ENCODE measurements around the gene TNN. TPM values are rescaled to one million over a fixed set of nuclear protein-coding genes. Genes with fewer than 3 reads are reported as not detected.
"Not testable (repeated sequence)": the region's sequence is repeated elsewhere in the genome, so short reads cannot be mapped to it uniquely, and the experiment has no call there.

The TNN gene
- total RNA-seq, 2 donors from 2014 or later, result 0.63 to 0.79 TPM

DNA sequence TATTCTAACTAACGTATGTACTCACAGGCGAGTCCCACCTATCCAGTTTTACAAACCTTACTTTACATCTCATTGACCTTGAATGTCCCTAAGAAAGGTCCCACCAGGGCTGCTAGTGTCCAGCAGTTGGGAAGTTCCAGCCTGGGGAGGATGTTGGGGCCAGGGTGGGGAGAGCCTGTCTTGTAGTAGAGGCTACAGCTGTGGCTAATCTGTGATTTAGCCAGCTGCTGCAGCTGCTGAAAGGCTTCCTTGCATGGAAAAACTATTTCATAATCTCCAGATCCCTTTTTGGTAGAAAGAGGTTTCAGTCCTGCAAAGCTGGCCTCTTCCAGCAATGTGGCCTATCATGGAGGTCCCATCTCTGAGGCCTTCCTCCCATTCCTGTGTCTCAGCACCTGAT lies 23.1 kb downstream of the TNN start:
- Histone ChIP-seq H3K36me3 (no peaks in the 10 kb centered on the region), H3K4me1 (peaks cover 0 to 7% of the 10 kb centered on the region in 2 donors), H3K27me3 (no peaks in the 10 kb centered on the region), H3K27ac (peak overlapping the region in 1 of 2 donors; percentile 10), H3K9me3 (no peaks in the 10 kb centered on the region), H3K4me3 (no peak overlapping the region)
- TF ChIP-seq, protein P1, sequence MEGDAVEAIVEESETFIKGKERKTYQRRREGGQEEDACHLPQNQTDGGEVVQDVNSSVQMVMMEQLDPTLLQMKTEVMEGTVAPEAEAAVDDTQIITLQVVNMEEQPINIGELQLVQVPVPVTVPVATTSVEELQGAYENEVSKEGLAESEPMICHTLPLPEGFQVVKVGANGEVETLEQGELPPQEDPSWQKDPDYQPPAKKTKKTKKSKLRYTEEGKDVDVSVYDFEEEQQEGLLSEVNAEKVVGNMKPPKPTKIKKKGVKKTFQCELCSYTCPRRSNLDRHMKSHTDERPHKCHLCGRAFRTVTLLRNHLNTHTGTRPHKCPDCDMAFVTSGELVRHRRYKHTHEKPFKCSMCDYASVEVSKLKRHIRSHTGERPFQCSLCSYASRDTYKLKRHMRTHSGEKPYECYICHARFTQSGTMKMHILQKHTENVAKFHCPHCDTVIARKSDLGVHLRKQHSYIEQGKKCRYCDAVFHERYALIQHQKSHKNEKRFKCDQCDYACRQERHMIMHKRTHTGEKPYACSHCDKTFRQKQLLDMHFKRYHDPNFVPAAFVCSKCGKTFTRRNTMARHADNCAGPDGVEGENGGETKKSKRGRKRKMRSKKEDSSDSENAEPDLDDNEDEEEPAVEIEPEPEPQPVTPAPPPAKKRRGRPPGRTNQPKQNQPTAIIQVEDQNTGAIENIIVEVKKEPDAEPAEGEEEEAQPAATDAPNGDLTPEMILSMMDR (IDR thresholded peaks at IDR 0.05), result no peak
- peak; percentile 57 for DNase-seq (ENCODE audit: low spot score)

- DNase-seq (ENCODE audit: low spot score), result peak; percentile 11
- TF ChIP-seq, protein P1 (IDR thresholded peaks at IDR 0.05), result no peak
- no peak overlapping the region for H3K4me3 ChIP-seq
- no peaks in the 10 kb centered on the region for H3K36me3 ChIP-seq
- H3K4me1 ChIP-seq, result no peaks in the 10 kb centered on the region
- no peaks in the 10 kb centered on the region for H3K9me3 ChIP-seq
- no peak overlapping the region for H3K27ac ChIP-seq
- H3K27me3 ChIP-seq, result no peaks in the 10 kb centered on the region
Observed at GRCh38 chr1:175094626-175095025, 27.0 kb downstream of the TNN start.

GRCh38 chr1:175095069-175095468 lies 27.4 kb downstream of the TNN start:
- TF ChIP-seq, protein P1 (IDR thresholded peaks at IDR 0.05), result no peak
- Histone ChIP-seq H3K4me3 (no peak overlapping the region), H3K4me1 (no peaks in the 10 kb centered on the region), H3K9me3 (no peaks in the 10 kb centered on the region), H3K27me3 (no peaks in the 10 kb centered on the region), H3K36me3 (no peaks in the 10 kb centered on the region), H3K27ac (no peak overlapping the region)
- no peak for DNase-seq (ENCODE audit: low spot score)

DNA sequence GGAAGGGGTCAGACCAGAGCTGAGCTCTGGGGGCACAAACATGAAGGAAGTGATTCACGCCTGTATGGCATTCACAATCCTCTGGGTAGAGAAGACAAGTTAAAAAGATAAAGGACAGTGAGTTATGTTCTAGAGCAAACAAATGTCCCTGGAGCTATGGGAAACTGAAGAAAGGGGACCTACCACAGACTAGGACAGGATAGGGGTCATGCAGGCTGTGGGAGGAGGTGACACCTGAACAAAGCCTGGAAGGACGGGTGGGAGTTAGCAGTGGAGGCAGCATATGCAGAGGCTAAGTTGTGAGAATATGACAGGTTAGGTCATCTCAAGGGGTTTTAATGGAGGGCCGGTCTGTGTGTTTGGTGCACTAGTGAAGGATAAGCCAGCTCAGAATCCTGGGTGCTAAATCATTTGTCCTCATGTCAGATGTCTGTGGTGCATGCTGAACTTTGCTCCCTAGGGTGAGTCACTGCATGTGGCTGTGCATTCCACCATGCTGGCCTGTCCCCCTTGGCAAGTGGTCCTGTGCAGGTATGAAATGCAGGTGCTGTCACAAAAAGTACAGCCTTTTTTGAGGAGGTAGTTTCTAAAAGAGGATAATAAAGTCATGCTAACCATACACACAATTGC lies 28.5 kb downstream of the TNN start:
- DNase-seq (ENCODE audit: low spot score), result peak; percentile 5
- Histone ChIP-seq H3K9me3 (no peaks in the 10 kb centered on the region), H3K36me3 (no peaks in the 10 kb centered on the region), H3K27me3 (no peaks in the 10 kb centered on the region), H3K4me1 (no peaks in the 10 kb centered on the region), H3K27ac (no peak overlapping the region), H3K4me3 (no peak overlapping the region)
- TF ChIP-seq, protein P1 (IDR thresholded peaks at IDR 0.05), result no peak

GRCh38 chr1:175097361-175097760 lies 29.7 kb downstream of the TNN start:
- Histone ChIP-seq H3K9me3 (no peaks in the 10 kb centered on the region), H3K36me3 (no peaks in the 10 kb centered on the region), H3K4me3 (no peak overlapping the region), H3K27me3 (no peaks in the 10 kb centered on the region), H3K27ac (no peak overlapping the region), H3K4me1 (no peaks in the 10 kb centered on the region)
- TF ChIP-seq, protein P1 (IDR thresholded peaks at IDR 0.05), result no peak
- peak; percentile 47 for DNase-seq (ENCODE audit: low spot score)

DNA sequence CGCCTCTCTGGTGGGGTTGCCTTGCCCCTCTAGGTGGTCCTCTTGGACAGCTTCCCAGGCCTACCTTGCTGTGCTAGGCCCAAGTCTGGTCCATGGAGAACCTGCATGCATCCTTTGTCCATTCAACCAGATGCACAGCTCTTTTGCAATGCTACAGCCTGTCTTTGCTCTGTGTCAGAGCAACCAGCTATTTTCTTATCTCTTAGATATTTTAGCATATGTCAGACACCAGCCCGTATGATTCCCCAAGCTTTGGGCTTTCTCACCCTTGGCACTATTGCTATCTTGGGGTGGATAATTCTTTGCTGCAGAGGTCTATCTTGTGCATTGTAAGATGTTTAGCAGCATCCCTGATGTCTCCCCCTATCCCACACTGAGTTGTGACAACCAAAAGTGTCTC lies 32.3 kb downstream of the TNN start:
- Histone ChIP-seq H3K9me3 (no peaks in the 10 kb centered on the region), H3K27ac (no peak overlapping the region), H3K4me1 (no peaks in the 10 kb centered on the region), H3K36me3 (no peaks in the 10 kb centered on the region), H3K4me3 (no peak overlapping the region), H3K27me3 (no peaks in the 10 kb centered on the region)
- DNase-seq (ENCODE audit: low spot score), result peak; percentile 7
- TF ChIP-seq, protein P1 (IDR thresholded peaks at IDR 0.05), result no peak

DNA sequence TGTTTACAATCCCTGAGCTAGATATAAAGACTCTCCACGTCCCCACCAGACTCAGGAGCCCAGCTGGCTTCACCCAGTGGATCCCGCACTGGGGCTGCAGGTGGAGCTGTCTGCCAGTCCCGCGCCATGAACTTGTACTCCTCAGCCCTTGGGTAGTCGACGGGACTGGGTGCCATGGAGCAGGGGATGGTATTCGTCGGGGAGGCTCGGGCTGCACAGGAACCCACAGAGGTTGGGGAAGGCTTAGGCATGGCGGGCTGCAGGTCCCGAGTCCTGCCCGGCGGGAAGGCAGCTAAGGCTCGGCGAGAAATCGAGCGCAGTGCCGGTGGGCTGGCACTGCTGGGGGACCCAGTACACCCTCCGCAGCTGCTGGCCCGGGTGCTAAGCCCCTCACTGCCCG lies 34.5 kb downstream of the TNN start:
- DNase-seq (ENCODE audit: low spot score), result peak; percentile 40
- not testable (repeated sequence) for H3K9me3 ChIP-seq, H3K4me3 ChIP-seq, H3K4me1 ChIP-seq, H3K36me3 ChIP-seq, H3K27me3 ChIP-seq, H3K27ac ChIP-seq

- H3K27ac ChIP-seq, H3K4me3 ChIP-seq, H3K36me3 ChIP-seq, H3K27me3 ChIP-seq, H3K9me3 ChIP-seq, H3K4me1 ChIP-seq: not testable (repeated sequence)
- DNase-seq (ENCODE audit: low spot score), result peak; percentile 26
Observed at GRCh38 chr1:175106536-175106935, 38.9 kb downstream of the TNN start.

GRCh38 chr1:175108331-175108820 lies 40.7 kb downstream of the TNN start:
- H3K27ac ChIP-seq, H3K4me3 ChIP-seq, H3K36me3 ChIP-seq, H3K27me3 ChIP-seq, H3K4me1 ChIP-seq: not testable (repeated sequence)
- peaks cover 0 to 11% of the 10 kb centered on the region in 2 donors for H3K9me3 ChIP-seq
- DNase-seq (ENCODE audit: low spot score), result peak; percentile 42
